ENCODE data around the gene IBTK.
"Not testable (repeated sequence)": the region's sequence is repeated elsewhere in the genome, so short reads cannot be mapped to it uniquely, and the experiment has no call there.

DNA sequence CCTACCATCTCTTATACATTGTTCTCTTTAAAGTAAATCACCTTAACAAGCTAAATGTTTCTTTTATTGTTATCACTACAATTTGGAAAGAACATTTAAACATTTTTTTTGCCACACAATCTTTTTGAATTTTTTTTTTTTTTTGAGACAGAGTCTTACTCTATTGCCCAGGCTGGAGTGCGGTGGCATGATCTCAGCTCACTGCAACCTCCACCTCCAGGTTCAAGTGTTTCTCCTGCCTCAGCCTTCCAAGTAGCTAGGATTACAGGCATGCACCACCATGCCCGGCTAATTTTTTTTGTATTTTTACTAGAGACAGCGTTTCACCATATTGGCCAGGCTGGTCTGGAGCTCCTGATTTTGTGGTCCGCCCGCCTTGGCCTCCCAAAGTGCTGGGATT, 50.3 kb downstream of the IBTK start:
- TF ChIP-seq, protein P1, sequence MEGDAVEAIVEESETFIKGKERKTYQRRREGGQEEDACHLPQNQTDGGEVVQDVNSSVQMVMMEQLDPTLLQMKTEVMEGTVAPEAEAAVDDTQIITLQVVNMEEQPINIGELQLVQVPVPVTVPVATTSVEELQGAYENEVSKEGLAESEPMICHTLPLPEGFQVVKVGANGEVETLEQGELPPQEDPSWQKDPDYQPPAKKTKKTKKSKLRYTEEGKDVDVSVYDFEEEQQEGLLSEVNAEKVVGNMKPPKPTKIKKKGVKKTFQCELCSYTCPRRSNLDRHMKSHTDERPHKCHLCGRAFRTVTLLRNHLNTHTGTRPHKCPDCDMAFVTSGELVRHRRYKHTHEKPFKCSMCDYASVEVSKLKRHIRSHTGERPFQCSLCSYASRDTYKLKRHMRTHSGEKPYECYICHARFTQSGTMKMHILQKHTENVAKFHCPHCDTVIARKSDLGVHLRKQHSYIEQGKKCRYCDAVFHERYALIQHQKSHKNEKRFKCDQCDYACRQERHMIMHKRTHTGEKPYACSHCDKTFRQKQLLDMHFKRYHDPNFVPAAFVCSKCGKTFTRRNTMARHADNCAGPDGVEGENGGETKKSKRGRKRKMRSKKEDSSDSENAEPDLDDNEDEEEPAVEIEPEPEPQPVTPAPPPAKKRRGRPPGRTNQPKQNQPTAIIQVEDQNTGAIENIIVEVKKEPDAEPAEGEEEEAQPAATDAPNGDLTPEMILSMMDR (IDR thresholded peaks at IDR 0.05; ENCODE audit: insufficient read depth, low read length, poor library complexity, severe bottlenecking): not testable (repeated sequence)
- not testable (repeated sequence) for TF ChIP-seq EZH2phosphoT487 (conservative IDR thresholded peaks at IDR 0.05; ENCODE audit: low read length)
